H1 (cell line): Measurements from ENCODE around the gene DIP2C. TPM values are rescaled to one million over a fixed set of nuclear protein-coding genes. Genes with fewer than 3 reads are reported as not detected.

Experiments used
- CTCF ChIA-PET: fragments of 300-600 bp; sonication (Branson Sonifier 250); formaldehyde crosslinking; loops from one replicate; lab custom pipeline; 2021; ENCODE audit not compliant: partially characterized antibody; lab: Charles Lee
- POLR2A ChIA-PET: fragments of 300-600 bp; sonication (Branson Sonifier 250); formaldehyde crosslinking; loops from one replicate; lab custom pipeline; 2021; ENCODE audit warnings: inconsistent platforms; ENCODE audit not compliant: partially characterized antibody; lab: Charles Lee
- DNase-seq, 2 experiments: peaks; one replicate each; pipeline versions ENCODE4 v3.0.0 to v3.0.0-alpha.2; 2010 to 2022; ENCODE audit warnings: low spot score in 2 of 2, low read depth in 1 of 2, mixed read lengths in 1 of 2
- FAIRE-seq: peaks from 2 replicates; lab custom pipeline; 2011; peaks lifted over from hg19 to GRCh38; lab: Jason Lieb, UNC
- H2AFZ ChIP-seq: 2 replicates; pipeline ENCODE4 v1.8.1; 2012; ENCODE audit warnings: low read length, inconsistent platforms
- H2AK5ac ChIP-seq: 2 replicates; pipeline ENCODE4 v1.6.1; 2013; ENCODE audit warnings: low read depth, low read length
- H2BK120ac ChIP-seq: replicated peaks from 2 replicates; pipeline ENCODE3; 2013; ENCODE audit warnings: low read depth, low read length, inconsistent platforms
- H2BK12ac ChIP-seq: 2 replicates; pipeline ENCODE4 v1.6.1; 2013; ENCODE audit warnings: low read depth, low read length
- H2BK15ac ChIP-seq: 2 replicates; pipeline ENCODE4 v1.6.1; 2013; ENCODE audit warnings: low read length
- H2BK20ac ChIP-seq: 2 replicates; pipeline ENCODE4 v1.6.1; 2013; ENCODE audit warnings: low read length
- H2BK5ac ChIP-seq: 2 replicates; pipeline ENCODE4 v1.6.1; 2013; ENCODE audit warnings: low read depth, low read length
- H3K14ac ChIP-seq: 2 replicates; pipeline ENCODE4 v1.6.1; 2013; ENCODE audit warnings: inconsistent platforms; ENCODE audit not compliant: insufficient read length
- H3K18ac ChIP-seq: 2 replicates; pipeline ENCODE4 v1.6.1; 2013; ENCODE audit warnings: low read length; ENCODE audit errors: extremely low read depth
- H3K23ac ChIP-seq: 2 replicates; pipeline ENCODE4 v1.6.1; 2013; ENCODE audit warnings: inconsistent platforms; ENCODE audit not compliant: insufficient read length
- H3K23me2 ChIP-seq: 2 replicates; pipeline ENCODE4 v1.6.1; 2013; ENCODE audit warnings: low read depth, low read length
- H3K27ac ChIP-seq: 2 replicates; pipeline ENCODE4 v1.6.1; 2011; ENCODE audit warnings: low read depth, low read length, inconsistent platforms
- H3K27me3 ChIP-seq, 4 experiments: replicated peaks in 1 of 4; 1 replicate in 1 of 4; 2 replicates in 3 of 4; pipeline versions ENCODE4 v1.6.1 to v1.8.1; 2011 to 2013; ENCODE audit warnings: low read length in 3 of 4, mild to moderate bottlenecking in 3 of 4, inconsistent platforms in 2 of 4, mixed read lengths in 2 of 4, moderate library complexity in 1 of 4; ENCODE audit not compliant: control insufficient read depth in 3 of 4, insufficient read depth in 3 of 4; ENCODE audit errors: extremely low read depth in 1 of 4
- H3K36me3 ChIP-seq, 4 experiments: 2 replicates each; pipeline versions ENCODE4 v1.6.1 to v1.8.1; 2011 to 2013; ENCODE audit warnings: mild to moderate bottlenecking in 4 of 4, low read length in 3 of 4, moderate library complexity in 2 of 4, control low read depth in 1 of 4, inconsistent platforms in 1 of 4; ENCODE audit not compliant: insufficient read depth in 4 of 4, control insufficient read depth in 2 of 4
- H3K4ac ChIP-seq: replicated peaks from 2 replicates; pipeline ENCODE3; 2013; ENCODE audit warnings: low read length, low read depth, mixed read lengths, inconsistent platforms; ENCODE audit not compliant: insufficient read length
- H3K4me1 ChIP-seq, 4 experiments: replicated peaks in 1 of 4; 1 replicate in 1 of 4; 2 replicates in 3 of 4; pipeline versions ENCODE4 v1.6.1 to v1.8.1; 2011 to 2013; ENCODE audit warnings: low read length in 3 of 4, inconsistent platforms in 2 of 4, mixed read lengths in 1 of 4; ENCODE audit not compliant: insufficient read depth in 4 of 4, control insufficient read depth in 3 of 4
- H3K4me2 ChIP-seq, 2 experiments: 2 replicates each; pipeline versions ENCODE4 v1.6.1 to v1.8.1; 2011 to 2013; ENCODE audit warnings: low read depth in 2 of 2, low read length in 2 of 2, control low read depth in 1 of 2, inconsistent platforms in 1 of 2, mild to moderate bottlenecking in 1 of 2; ENCODE audit not compliant: insufficient read depth in 1 of 2
- H3K4me3 ChIP-seq, 4 experiments: fragments of 200-600, 300-600 bp in 1 of 4; sonication (generic), shearing (Covaris generic), sonication (Bioruptor Twin) in 1 of 4; 2 replicates each; pipeline versions ENCODE4 v1.5.1 to v1.8.1; 2011 to 2016; ENCODE audit warnings: low read length in 4 of 4, low read depth in 3 of 4, control low read depth in 2 of 4, inconsistent platforms in 2 of 4, mild to moderate bottlenecking in 2 of 4, mixed read lengths in 1 of 4, moderate library complexity in 1 of 4; ENCODE audit not compliant: insufficient read depth in 2 of 4; ENCODE audit errors: extremely low read depth in 1 of 4
- H3K56ac ChIP-seq: replicated peaks from 2 replicates; pipeline ENCODE3; 2013; ENCODE audit warnings: low read depth, mild to moderate bottlenecking, mixed read lengths, low read length, inconsistent platforms; ENCODE audit not compliant: insufficient read length
- H3K79me1 ChIP-seq: 2 replicates; pipeline ENCODE4 v1.6.1; 2013; ENCODE audit warnings: low read depth, low read length, control low read depth
- H3K79me2 ChIP-seq, 2 experiments: 2 replicates each; pipeline versions ENCODE4 v1.6.1 to v1.8.1; 2012 to 2013; ENCODE audit warnings: low read length in 2 of 2, mild to moderate bottlenecking in 2 of 2, inconsistent platforms in 1 of 2; ENCODE audit not compliant: insufficient read depth in 2 of 2, control insufficient read depth in 1 of 2
- H3K9ac ChIP-seq, 4 experiments: replicated peaks in 1 of 4; 1 replicate in 1 of 4; 2 replicates in 3 of 4; pipeline versions ENCODE4 v1.6.1 to v1.8.1; 2011 to 2013; ENCODE audit warnings: low read depth in 3 of 4, low read length in 3 of 4, control low read depth in 2 of 4, mild to moderate bottlenecking in 2 of 4, moderate library complexity in 2 of 4, inconsistent platforms in 1 of 4; ENCODE audit errors: extremely low read depth in 1 of 4
- H3K9me3 ChIP-seq, 2 experiments: 2 replicates each; pipeline versions ENCODE4 v1.6.1 to v1.8.1; 2012 to 2013; ENCODE audit warnings: mild to moderate bottlenecking in 2 of 2, moderate library complexity in 2 of 2, control low read depth in 1 of 2, inconsistent platforms in 1 of 2, low read depth in 1 of 2, low read length in 1 of 2, mixed read lengths in 1 of 2; ENCODE audit not compliant: insufficient read depth in 2 of 2
- H4K20me1 ChIP-seq, 2 experiments: replicated peaks in 1 of 2; 2 replicates each; pipeline versions ENCODE3 to v1.8.1; 2011 to 2013; ENCODE audit warnings: inconsistent platforms in 2 of 2, low read length in 2 of 2, mild to moderate bottlenecking in 1 of 2; ENCODE audit not compliant: insufficient read depth in 2 of 2, control insufficient read depth in 1 of 2
- H4K5ac ChIP-seq: 2 replicates; pipeline ENCODE4 v1.6.1; 2013; ENCODE audit warnings: low read length, low read depth, mixed read lengths, inconsistent platforms; ENCODE audit not compliant: insufficient read length
- H4K8ac ChIP-seq: 2 replicates; pipeline ENCODE4 v1.8.0; 2013; ENCODE audit warnings: mild to moderate bottlenecking, moderate library complexity, low read length, inconsistent platforms; ENCODE audit not compliant: insufficient read depth; ENCODE audit errors: extremely low read depth
- H4K91ac ChIP-seq: replicated peaks from 2 replicates; pipeline ENCODE3; 2013; ENCODE audit warnings: low read length, mixed read lengths, inconsistent platforms; ENCODE audit not compliant: insufficient read length
- BCL11A ChIP-seq, 2 experiments: IDR thresholded peaks; one replicate each; pipeline ENCODE4 v1.6.1; 2011; ENCODE audit warnings: low read depth in 2 of 2, low read length in 2 of 2, mild to moderate bottlenecking in 2 of 2
- CBX8 ChIP-seq: fragments of 300-800, 300-1000 bp; sonication (generic); IDR thresholded peaks from 2 replicates; pipeline ENCODE4 v1.7.1; 2016; ENCODE audit warnings: low read depth, low read length, borderline replicate concordance
- GABPA ChIP-seq: IDR thresholded peaks from 2 replicates; pipeline ENCODE4 v1.6.1; 2011; ENCODE audit warnings: mild to moderate bottlenecking, low read length, moderate library complexity, borderline replicate concordance; ENCODE audit not compliant: insufficient read depth
- JUND ChIP-seq: IDR thresholded peaks from 2 replicates; pipeline ENCODE4 v1.6.1; 2011; ENCODE audit warnings: mild to moderate bottlenecking, improper control_type of control experiment, low read length
- KDM1A ChIP-seq: fragments of 200-600, 300-600 bp; sonication (generic); IDR thresholded peaks from 2 replicates; pipeline ENCODE4 v1.7.1; 2016; ENCODE audit warnings: mild to moderate bottlenecking, low read length, borderline replicate concordance
- KDM4A ChIP-seq: IDR thresholded peaks from one replicate; pipeline ENCODE4 v1.7.1; 2012; ENCODE audit warnings: low read depth, mild to moderate bottlenecking, moderate library complexity, low read length, inconsistent platforms; ENCODE audit not compliant: severe bottlenecking
- NRF1 ChIP-seq: IDR thresholded peaks from 2 replicates; pipeline ENCODE4 v1.6.1; 2011; ENCODE audit warnings: mild to moderate bottlenecking, low read depth, low read length, improper control_type of control experiment
- POLR2AphosphoS5 ChIP-seq: IDR thresholded peaks from 2 replicates; pipeline ENCODE4 v1.6.1; 2011; ENCODE audit warnings: low read depth, low read length
- SP2 ChIP-seq: IDR thresholded peaks from 2 replicates; pipeline ENCODE4 v1.6.1; 2012; ENCODE audit warnings: mild to moderate bottlenecking, low read length, inconsistent platforms
- SRF ChIP-seq: IDR thresholded peaks from 2 replicates; pipeline ENCODE4 v1.6.1; 2011; ENCODE audit warnings: mild to moderate bottlenecking, low read depth, low read length, moderate library complexity
- TCF12 ChIP-seq: IDR thresholded peaks from 2 replicates; pipeline ENCODE4 v1.6.1; 2011; ENCODE audit warnings: low read depth, mild to moderate bottlenecking, low read length
- WGBS, 2 experiments: shearing (Covaris generic) in 1 of 2; methylation state at CpG; one replicate each; pipeline versions ENCODE4 v1.1.6 to v1.1.7; 2013 to 2015; ENCODE audit warnings: low lambda C conversion rate in 2 of 2, mixed read lengths in 2 of 2, inconsistent platforms in 1 of 2, low coverage in 1 of 2, missing lambda C conversion rate in 1 of 2; ENCODE audit not compliant: insufficient replicate concordance in 2 of 2, insufficient coverage in 1 of 2, insufficient read length in 1 of 2; ENCODE audit errors: extremely low coverage in 1 of 2, missing lambda C conversion rate in 1 of 2; 5-methylcytosine and 5-hydroxymethylcytosine counted together
- polyA plus RNA-seq, 7 experiments: library from polyadenylated mRNA; depleted of rRNA in 3 of 7; stranded (reverse) in 5 of 7; unstranded in 2 of 7; fragments of >200 nt in 5 of 7; fragments of 200-250 nt in 2 of 7; gene quantifications; 1 replicate in 5 of 7; 2 replicates in 1 of 7; 4 replicates in 1 of 7; pipeline versions ENCODE4 v1.2.1 to v1.2.3, GENCODE V29; 2011 to 2013; ENCODE audit warnings: missing spikeins in 2 of 7, mixed read lengths in 2 of 7
- total RNA-seq: library from RNA; stranded (reverse); fragmentation: NEBNext Ultra II Directional; extraction: Animal tissue kit (Norgen Biotek cat#: 25700); gene quantifications from 2 replicates; pipeline ENCODE4 v1.2.1, GENCODE V29; 2021
- TF ChIP-seq, protein P1 (sequence below): IDR thresholded peaks from 2 replicates; pipeline ENCODE4 v1.6.1; 2012; ENCODE audit warnings: inconsistent platforms
- TF ChIP-seq, protein P2 (sequence below): IDR thresholded peaks from 2 replicates; pipeline ENCODE4 v1.6.1; 2012; ENCODE audit warnings: low read length, inconsistent platforms

DIP2C gene
- total and polyA plus RNA-seq, 2 of the 8 experiments (the other 6 are each of a cell fraction or from before 2014, with no cell fraction given): 3.8 to 9.3 TPM

DNA sequence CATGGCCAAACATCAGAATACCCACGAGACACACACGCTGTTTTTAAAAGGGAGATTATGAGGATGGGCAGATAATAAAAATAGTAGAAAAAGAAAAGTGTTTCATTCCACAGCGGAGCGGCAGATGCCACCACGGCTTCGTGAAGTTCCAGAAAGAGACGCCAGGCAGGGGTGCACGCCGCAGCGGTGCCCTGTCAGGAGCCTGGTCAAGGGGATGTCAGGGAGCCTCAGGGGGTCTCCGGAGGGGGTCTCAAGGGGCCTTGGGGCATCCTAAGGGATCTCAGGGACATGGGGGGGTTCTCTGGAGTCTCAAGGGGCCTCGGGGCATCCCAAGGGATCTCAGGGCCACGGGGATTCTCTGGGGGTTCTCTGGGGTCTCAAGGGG lies 300.8 kb downstream of the DIP2C start:
- H2AK5ac ChIP-seq: no peak overlapping the region
- POLR2A ChIA-PET: no interaction called here

More for the DNA sequence above, 300.8 kb downstream of the DIP2C start:
- H3K79me1 ChIP-seq: no peaks in the 10 kb centered on the region
- no peak for DNase-seq
- H3K4me3 ChIP-seq: no peak overlapping the region
- TF ChIP-seq, protein P1, sequence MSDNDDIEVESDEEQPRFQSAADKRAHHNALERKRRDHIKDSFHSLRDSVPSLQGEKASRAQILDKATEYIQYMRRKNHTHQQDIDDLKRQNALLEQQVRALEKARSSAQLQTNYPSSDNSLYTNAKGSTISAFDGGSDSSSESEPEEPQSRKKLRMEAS: no peak
- no peak for TF ChIP-seq GABPA
- TF ChIP-seq CBX8: no peak
- no peak for TF ChIP-seq JUND
- TF ChIP-seq SP2: no peak
- TF ChIP-seq KDM1A: no peak
- no peak for TF ChIP-seq BCL11A (IDR thresholded peaks at IDR 0.05; ENCODE audit: low read depth in 2 of 2, low read length in 2 of 2)
- TF ChIP-seq TCF12: no peak
- TF ChIP-seq SRF: no peak
- TF ChIP-seq NRF1: no peak
- no peak for TF ChIP-seq KDM4A
- TF ChIP-seq, protein P2, sequence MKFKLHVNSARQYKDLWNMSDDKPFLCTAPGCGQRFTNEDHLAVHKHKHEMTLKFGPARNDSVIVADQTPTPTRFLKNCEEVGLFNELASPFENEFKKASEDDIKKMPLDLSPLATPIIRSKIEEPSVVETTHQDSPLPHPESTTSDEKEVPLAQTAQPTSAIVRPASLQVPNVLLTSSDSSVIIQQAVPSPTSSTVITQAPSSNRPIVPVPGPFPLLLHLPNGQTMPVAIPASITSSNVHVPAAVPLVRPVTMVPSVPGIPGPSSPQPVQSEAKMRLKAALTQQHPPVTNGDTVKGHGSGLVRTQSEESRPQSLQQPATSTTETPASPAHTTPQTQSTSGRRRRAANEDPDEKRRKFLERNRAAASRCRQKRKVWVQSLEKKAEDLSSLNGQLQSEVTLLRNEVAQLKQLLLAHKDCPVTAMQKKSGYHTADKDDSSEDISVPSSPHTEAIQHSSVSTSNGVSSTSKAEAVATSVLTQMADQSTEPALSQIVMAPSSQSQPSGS: no peak
- no peak for TF ChIP-seq POLR2AphosphoS5
- H3K4ac ChIP-seq: no peak overlapping the region
- no peak overlapping the region for H2BK20ac ChIP-seq
- H3K18ac ChIP-seq: no peak overlapping the region
- no peaks in the 10 kb centered on the region for H3K23me2 ChIP-seq
- no peak overlapping the region for H3K9ac ChIP-seq
- H3K4me1 ChIP-seq: no peaks in the 10 kb centered on the region
- H3K9me3 ChIP-seq: no peaks in the 10 kb centered on the region
- no peak overlapping the region for H3K56ac ChIP-seq
- H4K91ac ChIP-seq: no peak overlapping the region
- no peak overlapping the region for H2BK120ac ChIP-seq
- CTCF ChIA-PET: interaction anchor here (2.5 kb wide), 1 partner anchor 10 kb away, joined by 8 read pairs; no protein-coding TSS in a partner anchor
- peaks cover 2% of the 10 kb centered on the region in 2 experiments for H4K20me1 ChIP-seq
- no peak overlapping the region for H4K8ac ChIP-seq
- no peak overlapping the region for H2BK5ac ChIP-seq
- H4K5ac ChIP-seq: no peak overlapping the region
- H2BK12ac ChIP-seq: no peak overlapping the region
- no peaks in the 10 kb centered on the region for H3K36me3 ChIP-seq
- no peak overlapping the region for H2AFZ ChIP-seq
- H3K79me2 ChIP-seq: no peaks in the 10 kb centered on the region
- no peak overlapping the region for H3K4me2 ChIP-seq
- no peak overlapping the region for H2BK15ac ChIP-seq
- 86% methylated on average over 13 of the region's 13 CpGs; no CpG with 5 or more reads in 1 of the 2 experiments for WGBS, 2 experiments
- H3K27me3 ChIP-seq: no peaks in the 10 kb centered on the region
- no peak overlapping the region for H3K23ac ChIP-seq
- H3K27ac ChIP-seq: no peak overlapping the region
- H3K14ac ChIP-seq: no peak overlapping the region
- FAIRE-seq: no peak
